Measurements from ENCODE around the gene MRPL16. TPM values are rescaled to one million over a fixed set of nuclear protein-coding genes. Genes with fewer than 3 reads are reported as not detected.

MRPL16 gene
- total and polyA plus RNA-seq, 2 of the 4 experiments (the other 2 are of a cell fraction): 43.9 to 71.3 TPM

DNA sequence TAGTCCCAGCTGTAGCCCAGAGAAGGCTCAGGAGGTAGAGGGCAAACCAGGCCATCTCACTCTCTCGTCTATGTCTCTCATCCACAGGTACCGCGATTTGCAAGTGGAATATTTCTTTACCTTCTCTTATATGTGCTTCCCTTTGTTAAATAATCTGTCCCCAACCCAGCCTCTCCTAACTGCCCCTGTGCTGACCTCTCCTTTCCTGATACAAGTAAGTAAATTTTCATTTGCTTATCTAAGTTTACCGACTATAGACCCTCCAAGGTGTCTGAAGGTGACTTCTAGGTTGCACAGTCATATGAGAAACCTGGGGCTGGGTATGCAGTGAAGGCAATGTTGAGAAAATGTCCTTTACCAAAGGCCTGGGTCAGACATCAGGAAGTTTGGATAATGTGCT, 34.8 kb upstream of the MRPL16 start, which contains the start of gene CBLIF:
Gene CBLIF, minus strand, starts transcription at position 101 of the 400 bp plus-strand sequence. Its CDS starts 46 bp downstream, at position 55.
- CTCF ChIA-PET: no interaction called here
- intact Hi-C loops (cut with micrococcal nuclease): no loop called here
- no peak within 1 kb of the TSS for H4K5ac ChIP-seq (ENCODE audit: low read depth, low read length)

More for the DNA sequence above, 34.8 kb upstream of the MRPL16 start, which contains the start of gene CBLIF:
- dilution Hi-C loops (cut with HindIII; ENCODE audit: low sequenced_read_pairs, unreplicated experiment) (no loop called here), in situ Hi-C loops (cut with MboI; ENCODE audit: low sequenced_read_pairs) (loop anchor here (25.0 kb wide), 1 partner anchor 342 kb away; the partner anchor contains the start of gene MS4A6A)
- no peaks in the 10 kb centered on the region for H3K4me1 ChIP-seq (ENCODE audit: control insufficient read depth, insufficient read depth, low read length)
- H3K4me3 ChIP-seq (ENCODE audit: insufficient read depth, low read depth, low read length): no peak within 1 kb of the TSS
- H3K79me1 ChIP-seq (ENCODE audit: low read depth in 1 of 2, low read length in 2 of 2): no peaks in the 10 kb centered on the region
- H3K9me3 ChIP-seq (ENCODE audit: control insufficient read depth, insufficient read depth, low read length): no peaks in the 10 kb centered on the region
- H2AK5ac ChIP-seq (ENCODE audit: low read depth, low read length): no peak within 1 kb of the TSS
- no peak for DNase-seq
- no peak within 1 kb of the TSS for H3K4ac ChIP-seq (ENCODE audit: low read depth, low read length)
- TF ChIP-seq POLR2A (IDR thresholded peaks at IDR 0.05; ENCODE audit: low read depth, low read length) (no peak), SMC3 (IDR thresholded peaks at IDR 0.05; ENCODE audit: low read depth, low read length) (no peak), MAFK (IDR thresholded peaks at IDR 0.05; ENCODE audit: low read depth, low read length) (no peak)
- TF ChIP-seq, protein P1, sequence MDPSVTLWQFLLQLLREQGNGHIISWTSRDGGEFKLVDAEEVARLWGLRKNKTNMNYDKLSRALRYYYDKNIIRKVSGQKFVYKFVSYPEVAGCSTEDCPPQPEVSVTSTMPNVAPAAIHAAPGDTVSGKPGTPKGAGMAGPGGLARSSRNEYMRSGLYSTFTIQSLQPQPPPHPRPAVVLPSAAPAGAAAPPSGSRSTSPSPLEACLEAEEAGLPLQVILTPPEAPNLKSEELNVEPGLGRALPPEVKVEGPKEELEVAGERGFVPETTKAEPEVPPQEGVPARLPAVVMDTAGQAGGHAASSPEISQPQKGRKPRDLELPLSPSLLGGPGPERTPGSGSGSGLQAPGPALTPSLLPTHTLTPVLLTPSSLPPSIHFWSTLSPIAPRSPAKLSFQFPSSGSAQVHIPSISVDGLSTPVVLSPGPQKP (IDR thresholded peaks at IDR 0.05; ENCODE audit: borderline replicate concordance, low read depth, low read length): no peak
- POLR2A ChIA-PET (ENCODE audit: unreplicated experiment): no interaction called here
- no peak within 1 kb of the TSS for H3K27ac ChIP-seq (ENCODE audit: insufficient read depth, low read length)
- no peak for ATAC-seq (ENCODE audit: low read depth)
- no peaks in the 10 kb centered on the region; the same call in 1 of the 2 replicates for H3K27me3 ChIP-seq (ENCODE audit: control insufficient read depth, insufficient read depth, low read length)
- no peak within 1 kb of the TSS for H3K56ac ChIP-seq (ENCODE audit: extremely low read depth, insufficient read depth, low read length)
- no peak within 1 kb of the TSS for H3K14ac ChIP-seq (replicated peaks; ENCODE audit: low read depth, low read length)
- no peak within 1 kb of the TSS for H4K8ac ChIP-seq (ENCODE audit: low read depth in 2 of 2, low read length in 2 of 2)
- no peak within 1 kb of the TSS for H3K9ac ChIP-seq (ENCODE audit: low read depth, low read length)
- no peak within 1 kb of the TSS for H2BK5ac ChIP-seq (ENCODE audit: low read depth, low read length, poor library complexity, severe bottlenecking)
- H3K18ac ChIP-seq (ENCODE audit: low read depth, low read length): no peak within 1 kb of the TSS
- no peaks in the 10 kb centered on the region for H3K36me3 ChIP-seq (ENCODE audit: control insufficient read depth, insufficient read depth, low read length)
- H3K4me2 ChIP-seq (ENCODE audit: low read depth, low read length): no peak within 1 kb of the TSS
- H3K9me1 ChIP-seq (ENCODE audit: insufficient read depth, low read length): no peaks in the 10 kb centered on the region
- no peak within 1 kb of the TSS for H2AFZ ChIP-seq (replicated peaks; ENCODE audit: low read length, poor library complexity)
- H2BK20ac ChIP-seq (ENCODE audit: low read depth, low read length): no peak within 1 kb of the TSS
- H4K91ac ChIP-seq (ENCODE audit: insufficient read depth, low read depth, low read length): no peak within 1 kb of the TSS
- no peak within 1 kb of the TSS for H2AK9ac ChIP-seq (replicated peaks; ENCODE audit: low read depth, low read length, poor library complexity)
- no TSS peak for BruUV-seq (replicated peaks)
- 78% methylated on average over 3 of the region's 4 CpGs; no CpG with 5 or more reads in 1 of the 2 experiments for WGBS, 2 experiments (ENCODE audit: extremely low coverage in 2 of 2, insufficient read length in 1 of 2)
- H2BK120ac ChIP-seq (ENCODE audit: low read depth, low read length): no peak within 1 kb of the TSS
- no peak within 1 kb of the TSS for H3K23ac ChIP-seq (ENCODE audit: low read depth, low read length)
- no peak within 1 kb of the TSS for H2BK15ac ChIP-seq (ENCODE audit: low read depth, low read length)
- no peaks in the 10 kb centered on the region for H4K20me1 ChIP-seq (ENCODE audit: insufficient read depth, low read length)

All from IMR-90 (cell line).